ENCODE measurements around the gene C10orf95. TPM values are rescaled to one million over a fixed set of nuclear protein-coding genes. Genes with fewer than 3 reads are reported as not detected.

C10orf95 gene
- total and polyA plus RNA-seq, 2 of the 13 experiments (the other 11 are each of a cell fraction or from before 2014, with no cell fraction given) = 0.05 to 0.07 TPM

DNA sequence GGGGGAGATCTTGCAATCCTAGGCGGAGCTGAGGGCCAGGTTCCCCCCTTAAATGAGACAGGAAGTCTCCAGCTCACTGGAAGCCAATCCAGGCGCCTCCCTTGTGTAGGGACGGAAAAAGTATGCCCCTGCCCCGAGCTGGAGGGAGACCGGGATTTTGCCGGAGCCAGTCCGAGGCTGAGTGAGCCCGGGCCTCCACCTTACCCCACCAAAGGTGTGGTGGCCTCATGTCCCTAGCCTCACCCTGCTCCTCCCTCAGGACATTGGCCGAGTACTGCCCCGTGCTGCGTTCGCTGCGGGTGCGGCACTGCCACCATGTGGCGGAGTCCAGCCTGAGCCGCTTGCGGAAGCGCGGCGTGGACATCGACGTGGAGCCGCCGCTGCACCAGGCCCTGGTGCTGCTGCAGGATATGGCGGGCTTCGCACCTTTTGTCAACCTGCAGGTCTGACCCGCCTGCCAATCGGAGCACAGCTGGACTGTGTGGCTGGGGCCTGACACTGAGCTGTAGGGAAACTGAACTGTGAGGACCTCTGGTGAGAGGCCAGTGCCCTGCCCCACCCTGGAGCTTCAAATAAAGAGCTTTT, 28.7 kb downstream of the C10orf95 start (continued):
- TF ChIP-seq ZNF660 (CRISPR knock-in tag; IDR thresholded peaks at IDR 0.05; ENCODE audit: borderline replicate concordance, low read depth) = no peak
- no peak for TF ChIP-seq SMARCE1 (IDR thresholded peaks at IDR 0.05; ENCODE audit: borderline replicate concordance)
- no peak for TF ChIP-seq CBX2 (IDR thresholded peaks at IDR 0.05; ENCODE audit: low read depth, low read length)
- TF ChIP-seq CBX2 (CRISPR knock-in tag; IDR thresholded peaks at IDR 0.05; ENCODE audit: low read depth) = no peak
- no peak for TF ChIP-seq GATA4 (IDR thresholded peaks at IDR 0.05; ENCODE audit: borderline replicate concordance, low read depth)
- no peak for TF ChIP-seq IRX3 (CRISPR knock-in tag; IDR thresholded peaks at IDR 0.05; ENCODE audit: borderline replicate concordance, low read depth)
- TF ChIP-seq, protein P1, sequence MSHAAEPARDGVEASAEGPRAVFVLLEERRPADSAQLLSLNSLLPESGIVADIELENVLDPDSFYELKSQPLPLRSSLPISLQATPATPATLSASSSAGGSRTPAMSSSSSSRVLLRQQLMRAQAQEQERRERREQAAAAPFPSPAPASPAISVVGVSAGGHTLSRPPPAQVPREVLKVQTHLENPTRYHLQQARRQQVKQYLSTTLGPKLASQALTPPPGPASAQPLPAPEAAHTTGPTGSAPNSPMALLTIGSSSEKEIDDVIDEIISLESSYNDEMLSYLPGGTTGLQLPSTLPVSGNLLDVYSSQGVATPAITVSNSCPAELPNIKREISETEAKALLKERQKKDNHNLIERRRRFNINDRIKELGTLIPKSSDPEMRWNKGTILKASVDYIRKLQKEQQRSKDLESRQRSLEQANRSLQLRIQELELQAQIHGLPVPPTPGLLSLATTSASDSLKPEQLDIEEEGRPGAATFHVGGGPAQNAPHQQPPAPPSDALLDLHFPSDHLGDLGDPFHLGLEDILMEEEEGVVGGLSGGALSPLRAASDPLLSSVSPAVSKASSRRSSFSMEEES (CRISPR knock-in tag; IDR thresholded peaks at IDR 0.05) = peak; percentile 68
- TF ChIP-seq, protein P2, sequence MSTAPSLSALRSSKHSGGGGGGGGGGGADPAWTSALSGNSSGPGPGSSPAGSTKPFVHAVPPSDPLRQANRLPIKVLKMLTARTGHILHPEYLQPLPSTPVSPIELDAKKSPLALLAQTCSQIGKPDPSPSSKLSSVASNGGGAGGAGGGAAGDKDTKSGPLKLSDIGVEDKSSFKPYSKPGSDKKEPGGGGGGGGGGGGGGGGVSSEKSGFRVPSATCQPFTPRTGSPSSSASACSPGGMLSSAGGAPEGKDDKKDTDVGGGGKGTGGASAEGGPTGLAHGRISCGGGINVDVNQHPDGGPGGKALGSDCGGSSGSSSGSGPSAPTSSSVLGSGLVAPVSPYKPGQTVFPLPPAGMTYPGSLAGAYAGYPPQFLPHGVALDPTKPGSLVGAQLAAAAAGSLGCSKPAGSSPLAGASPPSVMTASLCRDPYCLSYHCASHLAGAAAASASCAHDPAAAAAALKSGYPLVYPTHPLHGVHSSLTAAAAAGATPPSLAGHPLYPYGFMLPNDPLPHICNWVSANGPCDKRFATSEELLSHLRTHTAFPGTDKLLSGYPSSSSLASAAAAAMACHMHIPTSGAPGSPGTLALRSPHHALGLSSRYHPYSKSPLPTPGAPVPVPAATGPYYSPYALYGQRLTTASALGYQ (CRISPR knock-in tag; IDR thresholded peaks at IDR 0.05) = peak; percentile 38; the same call in 1 of the 2 replicates
- TF ChIP-seq, protein P3, sequence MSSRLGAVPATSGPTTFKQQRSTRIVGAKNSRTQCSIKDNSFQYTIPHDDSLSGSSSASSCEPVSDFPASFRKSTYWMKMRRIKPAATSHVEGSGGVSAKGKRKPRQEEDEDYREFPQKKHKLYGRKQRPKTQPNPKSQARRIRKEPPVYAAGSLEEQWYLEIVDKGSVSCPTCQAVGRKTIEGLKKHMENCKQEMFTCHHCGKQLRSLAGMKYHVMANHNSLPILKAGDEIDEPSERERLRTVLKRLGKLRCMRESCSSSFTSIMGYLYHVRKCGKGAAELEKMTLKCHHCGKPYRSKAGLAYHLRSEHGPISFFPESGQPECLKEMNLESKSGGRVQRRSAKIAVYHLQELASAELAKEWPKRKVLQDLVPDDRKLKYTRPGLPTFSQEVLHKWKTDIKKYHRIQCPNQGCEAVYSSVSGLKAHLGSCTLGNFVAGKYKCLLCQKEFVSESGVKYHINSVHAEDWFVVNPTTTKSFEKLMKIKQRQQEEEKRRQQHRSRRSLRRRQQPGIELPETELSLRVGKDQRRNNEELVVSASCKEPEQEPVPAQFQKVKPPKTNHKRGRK (CRISPR knock-in tag; IDR thresholded peaks at IDR 0.05) = 0 out of 2 replicates have a peak, but pooled peaks have one; percentile 53
- no peak for TF ChIP-seq ZNF124 (CRISPR knock-in tag; IDR thresholded peaks at IDR 0.05)
- peak; percentile 90 for TF ChIP-seq RXRA (CRISPR knock-in tag; IDR thresholded peaks at IDR 0.05)
- no peak for TF ChIP-seq NONO (IDR thresholded peaks at IDR 0.05)
- peak; percentile 91 for TF ChIP-seq NONO (CRISPR knock-in tag; conservative IDR thresholded peaks at IDR 0.05)
- no peak for TF ChIP-seq ZNF24 (IDR thresholded peaks at IDR 0.05)
- peak; percentile 62 for TF ChIP-seq PHF8 (CRISPR knock-in tag; IDR thresholded peaks at IDR 0.05)
- no peak for TF ChIP-seq KLF9 (CRISPR knock-in tag; IDR thresholded peaks at IDR 0.05; ENCODE audit: low read depth)
- peak; percentile 90 for TF ChIP-seq MIER2 (CRISPR knock-in tag; IDR thresholded peaks at IDR 0.05)
- TF ChIP-seq, protein P4, sequence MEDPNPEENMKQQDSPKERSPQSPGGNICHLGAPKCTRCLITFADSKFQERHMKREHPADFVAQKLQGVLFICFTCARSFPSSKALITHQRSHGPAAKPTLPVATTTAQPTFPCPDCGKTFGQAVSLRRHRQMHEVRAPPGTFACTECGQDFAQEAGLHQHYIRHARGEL (CRISPR knock-in tag; IDR thresholded peaks at IDR 0.05) = no peak
- no peak; the same call in 1 of the 2 replicates for TF ChIP-seq ZNF558 (CRISPR knock-in tag; IDR thresholded peaks at IDR 0.05; ENCODE audit: borderline replicate concordance)
- no peak for TF ChIP-seq ZFP36 (IDR thresholded peaks at IDR 0.05; ENCODE audit: borderline replicate concordance, low read depth, low read length, partially characterized antibody)
- no peak for TF ChIP-seq NKX3-1 (CRISPR knock-in tag; IDR thresholded peaks at IDR 0.05)
- TF ChIP-seq, protein P5, sequence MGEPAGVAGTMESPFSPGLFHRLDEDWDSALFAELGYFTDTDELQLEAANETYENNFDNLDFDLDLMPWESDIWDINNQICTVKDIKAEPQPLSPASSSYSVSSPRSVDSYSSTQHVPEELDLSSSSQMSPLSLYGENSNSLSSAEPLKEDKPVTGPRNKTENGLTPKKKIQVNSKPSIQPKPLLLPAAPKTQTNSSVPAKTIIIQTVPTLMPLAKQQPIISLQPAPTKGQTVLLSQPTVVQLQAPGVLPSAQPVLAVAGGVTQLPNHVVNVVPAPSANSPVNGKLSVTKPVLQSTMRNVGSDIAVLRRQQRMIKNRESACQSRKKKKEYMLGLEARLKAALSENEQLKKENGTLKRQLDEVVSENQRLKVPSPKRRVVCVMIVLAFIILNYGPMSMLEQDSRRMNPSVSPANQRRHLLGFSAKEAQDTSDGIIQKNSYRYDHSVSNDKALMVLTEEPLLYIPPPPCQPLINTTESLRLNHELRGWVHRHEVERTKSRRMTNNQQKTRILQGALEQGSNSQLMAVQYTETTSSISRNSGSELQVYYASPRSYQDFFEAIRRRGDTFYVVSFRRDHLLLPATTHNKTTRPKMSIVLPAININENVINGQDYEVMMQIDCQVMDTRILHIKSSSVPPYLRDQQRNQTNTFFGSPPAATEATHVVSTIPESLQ (CRISPR knock-in tag; conservative IDR thresholded peaks at IDR 0.05) = peak; percentile 87; the same call in 1 of the 2 replicates
- TF ChIP-seq MED8 (CRISPR knock-in tag; IDR thresholded peaks at IDR 0.05; ENCODE audit: insufficient replicate concordance) = no peak
- no peak for TF ChIP-seq ZNF329 (CRISPR knock-in tag; IDR thresholded peaks at IDR 0.05; ENCODE audit: low read depth)
